Erythroblast (primary cell): ENCODE data around the gene SGSH.

ENCODE experiments used
- GATA1 ChIP-seq: IDR thresholded peaks from 2 replicates; pipeline ENCODE4 v1.6.1; 2011; ENCODE audit warnings: low read depth, mild to moderate bottlenecking, control low read depth, low read length, moderate library complexity
- POLR2A ChIP-seq: IDR thresholded peaks from 2 replicates; pipeline ENCODE4 v1.6.1; 2011; ENCODE audit warnings: mild to moderate bottlenecking, low read length

GRCh38 chr17:80242505-80242904 lies 22.4 kb upstream of the SGSH start:
- no peak for TF ChIP-seq POLR2A
- TF ChIP-seq GATA1: no peak
